ENCODE results near the gene NEK10. TPM values are rescaled to one million over a fixed set of nuclear protein-coding genes. Genes with fewer than 3 reads are reported as not detected.

The NEK10 gene
- total and polyA plus RNA-seq, 2 of the 13 experiments (the other 11 are each of a cell fraction or from before 2014, with no cell fraction given): 2.8 to 14.2 TPM

- Histone ChIP-seq H3K4me3 (replicated peaks in 1 of 3; ENCODE audit: insufficient read depth in 1 of 3, low read depth in 2 of 3, low read length in 3 of 3) (no peak overlapping the region), H3K9ac (ENCODE audit: insufficient read depth, low read depth, low read length) (no peak overlapping the region), H3K27me3 (ENCODE audit: control insufficient read depth in 1 of 2, insufficient read depth in 2 of 2, low read length in 2 of 2) (no peaks in the 10 kb centered on the region), H3K79me2 (ENCODE audit: insufficient read depth, low read length) (no peaks in the 10 kb centered on the region), H3K4me1 (ENCODE audit: insufficient read depth, low read length) (no peaks in the 10 kb centered on the region), H3K27ac (ENCODE audit: extremely low read length, insufficient read depth, low read length) (no peak overlapping the region), H3K9me3 (ENCODE audit: low read length) (no peaks in the 10 kb centered on the region), H4K20me1 (ENCODE audit: insufficient read depth, low read length) (no peaks in the 10 kb centered on the region), H3K36me3 (replicated peaks in 1 of 2; ENCODE audit: control insufficient read depth in 1 of 2, insufficient read depth in 2 of 2, low read length in 2 of 2) (no peaks in the 10 kb centered on the region), H3K4me2 (ENCODE audit: low read depth, low read length) (no peak overlapping the region), H2AFZ (ENCODE audit: low read length) (no peak overlapping the region)
- peak; percentile 38; the same call in 1 of the 2 replicates for TF ChIP-seq MAFF (IDR thresholded peaks at IDR 0.05; ENCODE audit: low read depth, low read length)
- TF ChIP-seq AGO1 (IDR thresholded peaks at IDR 0.05; ENCODE audit: low read depth, low read length, poor library complexity, severe bottlenecking): no peak
- peak in 1 of 2 experiments; percentile 47; a peak in 1 of 4 replicates for TF ChIP-seq MAFK (conservative IDR thresholded peaks at IDR 0.05 in 1 of 2, IDR thresholded peaks at IDR 0.05 in 1 of 2; ENCODE audit: low read length in 2 of 2)
- FAIRE-seq: no peak
- POLR2A ChIA-PET: no interaction called here
- 90% methylated on average over 1 of the region's 1 CpG for WGBS (ENCODE audit: low lambda C conversion rate)
- no peak for DNase-seq (ENCODE audit: low spot score)
- BruUV-seq (replicated peaks): no TSS peak
- ATAC-seq: no peak
- in situ Hi-C loops (cut with HindIII; ENCODE audit: extremely low pct_ligation_motif_present, low pct_unique_long_range_greater_than_20kb): no loop called here
- intact Hi-C loops (cut with micrococcal nuclease; ENCODE audit: unreplicated experiment): no loop called here
- CTCF ChIA-PET (ENCODE audit: low intra/inter-chr PET ratio, low total read pairs): interaction anchor here (2.9 kb wide), 1 partner anchor 120 kb away, joined by 10 read pairs; no protein-coding TSS in a partner anchor
Observed at GRCh38 chr3:27254896-27255295, 114.3 kb downstream of the NEK10 start.

- no peaks in the 10 kb centered on the region for H3K4me1 ChIP-seq (ENCODE audit: insufficient read depth, low read length)
- DNase-seq (ENCODE audit: low spot score) (peak; percentile 25), FAIRE-seq (no peak), ATAC-seq (peak; percentile 96)
- intact Hi-C loops (cut with micrococcal nuclease; ENCODE audit: unreplicated experiment) (loop anchor here (1.0 kb wide), 1 partner anchor 120 kb away; no protein-coding TSS in a partner anchor), in situ Hi-C loops (cut with HindIII; ENCODE audit: extremely low pct_ligation_motif_present, low pct_unique_long_range_greater_than_20kb) (no loop called here)
- no peak overlapping the region for H2AFZ ChIP-seq (ENCODE audit: low read length)
- H3K4me3 ChIP-seq (replicated peaks in 1 of 3; ENCODE audit: insufficient read depth in 1 of 3, low read depth in 2 of 3, low read length in 3 of 3): no peak overlapping the region
- POLR2A ChIA-PET: no interaction called here
- H3K9me3 ChIP-seq (ENCODE audit: low read length): no peaks in the 10 kb centered on the region
- no peaks in the 10 kb centered on the region for H3K79me2 ChIP-seq (ENCODE audit: insufficient read depth, low read length)
- H3K4me2 ChIP-seq (ENCODE audit: low read depth, low read length): no peak overlapping the region
- CTCF ChIA-PET (ENCODE audit: low intra/inter-chr PET ratio, low total read pairs): interaction anchor here (2.9 kb wide), 1 partner anchor 119 kb away, joined by 10 read pairs; no protein-coding TSS in a partner anchor
- no peaks in the 10 kb centered on the region for H3K27me3 ChIP-seq (ENCODE audit: control insufficient read depth in 1 of 2, insufficient read depth in 2 of 2, low read length in 2 of 2)
- WGBS (ENCODE audit: low lambda C conversion rate): 89% methylated on average over 6 of the region's 7 CpGs
- H3K36me3 ChIP-seq (replicated peaks in 1 of 2; ENCODE audit: control insufficient read depth in 1 of 2, insufficient read depth in 2 of 2, low read length in 2 of 2): no peaks in the 10 kb centered on the region
- H3K27ac ChIP-seq (ENCODE audit: extremely low read length, insufficient read depth, low read length): no peak overlapping the region
- BruUV-seq (replicated peaks): no TSS peak
- H3K9ac ChIP-seq (ENCODE audit: insufficient read depth, low read depth, low read length): no peak overlapping the region
- no peaks in the 10 kb centered on the region for H4K20me1 ChIP-seq (ENCODE audit: insufficient read depth, low read length)
- no peak for TF ChIP-seq PRDM15 (CRISPR knock-in tag; IDR thresholded peaks at IDR 0.05)
- 0 out of 2 replicates have a peak, but pooled peaks have one; percentile 41 for TF ChIP-seq HNRNPL (IDR thresholded peaks at IDR 0.05; ENCODE audit: low read depth, low read length)
- no peak for TF ChIP-seq CCDC6 (CRISPR knock-in tag; IDR thresholded peaks at IDR 0.05)
- no peak for TF ChIP-seq CREM (IDR thresholded peaks at IDR 0.05)
- TF ChIP-seq CREM (CRISPR knock-in tag; IDR thresholded peaks at IDR 0.05): no peak
- TF ChIP-seq SMC3 (IDR thresholded peaks at IDR 0.05; ENCODE audit: low read length): peak; percentile 61
- peak; percentile 74 for TF ChIP-seq CTCF (CRISPR knock-in tag; IDR thresholded peaks at IDR 0.05)
- no peak for TF ChIP-seq PITX1 (CRISPR knock-in tag; IDR thresholded peaks at IDR 0.05)
- no peak for TF ChIP-seq EEA1 (CRISPR knock-in tag; IDR thresholded peaks at IDR 0.05; ENCODE audit: borderline replicate concordance)
- no peak for TF ChIP-seq ZNF879 (CRISPR knock-in tag; IDR thresholded peaks at IDR 0.05)
Observed at GRCh38 chr3:27253831-27254230, 115.4 kb downstream of the NEK10 start.

Data from HepG2 (cell line).